ENCODE results near the gene EIF1.

The EIF1 gene

DNA sequence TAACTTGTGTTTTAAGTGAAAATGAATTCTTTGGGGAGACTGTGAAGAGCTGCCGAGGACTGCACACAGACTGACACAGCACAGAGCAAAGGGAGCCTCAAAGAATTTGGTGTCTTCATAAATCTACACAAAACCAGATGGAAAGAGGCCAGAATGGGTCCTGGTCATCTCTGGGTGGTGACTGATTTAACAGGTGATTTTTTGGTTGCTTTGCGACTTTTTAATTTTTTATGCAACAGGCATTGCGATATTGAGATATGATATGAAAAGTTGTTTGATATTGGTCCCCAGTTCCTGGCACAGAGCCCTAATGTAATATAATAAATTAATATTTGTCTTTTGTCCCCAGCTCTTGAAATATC, 12.6 kb upstream of the EIF1 start:
- TF ChIP-seq, protein P1, sequence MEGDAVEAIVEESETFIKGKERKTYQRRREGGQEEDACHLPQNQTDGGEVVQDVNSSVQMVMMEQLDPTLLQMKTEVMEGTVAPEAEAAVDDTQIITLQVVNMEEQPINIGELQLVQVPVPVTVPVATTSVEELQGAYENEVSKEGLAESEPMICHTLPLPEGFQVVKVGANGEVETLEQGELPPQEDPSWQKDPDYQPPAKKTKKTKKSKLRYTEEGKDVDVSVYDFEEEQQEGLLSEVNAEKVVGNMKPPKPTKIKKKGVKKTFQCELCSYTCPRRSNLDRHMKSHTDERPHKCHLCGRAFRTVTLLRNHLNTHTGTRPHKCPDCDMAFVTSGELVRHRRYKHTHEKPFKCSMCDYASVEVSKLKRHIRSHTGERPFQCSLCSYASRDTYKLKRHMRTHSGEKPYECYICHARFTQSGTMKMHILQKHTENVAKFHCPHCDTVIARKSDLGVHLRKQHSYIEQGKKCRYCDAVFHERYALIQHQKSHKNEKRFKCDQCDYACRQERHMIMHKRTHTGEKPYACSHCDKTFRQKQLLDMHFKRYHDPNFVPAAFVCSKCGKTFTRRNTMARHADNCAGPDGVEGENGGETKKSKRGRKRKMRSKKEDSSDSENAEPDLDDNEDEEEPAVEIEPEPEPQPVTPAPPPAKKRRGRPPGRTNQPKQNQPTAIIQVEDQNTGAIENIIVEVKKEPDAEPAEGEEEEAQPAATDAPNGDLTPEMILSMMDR (IDR thresholded peaks at IDR 0.05; ENCODE audit: control insufficient read depth, extremely low read depth, insufficient read depth), result no peak
- no peak overlapping the region for H3K4me3 ChIP-seq (ENCODE audit: low read depth, low read length)
- no peak for DNase-seq (ENCODE audit: low read depth)

DNA sequence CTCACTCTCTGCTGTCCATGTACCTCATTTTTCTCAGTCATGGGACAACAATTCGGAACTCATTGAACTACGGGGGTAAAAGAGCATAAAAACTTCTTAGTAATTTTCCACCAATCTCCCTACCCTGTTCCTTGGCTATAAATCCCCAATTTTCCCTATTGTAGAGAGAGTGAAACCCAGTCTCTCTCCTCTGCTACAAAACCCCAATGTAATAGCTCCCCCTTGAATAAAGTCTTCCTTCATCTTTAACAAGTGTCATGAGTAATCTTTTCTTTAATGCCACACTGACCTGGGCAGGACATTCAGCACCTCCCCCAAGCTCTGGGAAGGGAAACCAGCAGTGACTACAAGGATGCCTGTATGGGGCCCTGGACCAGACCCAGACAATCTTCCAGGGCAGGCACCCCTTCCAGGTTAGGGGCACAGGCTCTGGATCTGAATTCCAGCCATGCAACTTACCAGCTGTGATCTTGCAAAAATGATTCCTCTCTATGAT, 10.2 kb upstream of the EIF1 start:
- DNase-seq (ENCODE audit: low read depth), result no peak
- no peak overlapping the region for H3K4me3 ChIP-seq (ENCODE audit: low read depth, low read length)
- TF ChIP-seq, protein P1 (IDR thresholded peaks at IDR 0.05; ENCODE audit: control insufficient read depth, extremely low read depth, insufficient read depth), result no peak

DNA sequence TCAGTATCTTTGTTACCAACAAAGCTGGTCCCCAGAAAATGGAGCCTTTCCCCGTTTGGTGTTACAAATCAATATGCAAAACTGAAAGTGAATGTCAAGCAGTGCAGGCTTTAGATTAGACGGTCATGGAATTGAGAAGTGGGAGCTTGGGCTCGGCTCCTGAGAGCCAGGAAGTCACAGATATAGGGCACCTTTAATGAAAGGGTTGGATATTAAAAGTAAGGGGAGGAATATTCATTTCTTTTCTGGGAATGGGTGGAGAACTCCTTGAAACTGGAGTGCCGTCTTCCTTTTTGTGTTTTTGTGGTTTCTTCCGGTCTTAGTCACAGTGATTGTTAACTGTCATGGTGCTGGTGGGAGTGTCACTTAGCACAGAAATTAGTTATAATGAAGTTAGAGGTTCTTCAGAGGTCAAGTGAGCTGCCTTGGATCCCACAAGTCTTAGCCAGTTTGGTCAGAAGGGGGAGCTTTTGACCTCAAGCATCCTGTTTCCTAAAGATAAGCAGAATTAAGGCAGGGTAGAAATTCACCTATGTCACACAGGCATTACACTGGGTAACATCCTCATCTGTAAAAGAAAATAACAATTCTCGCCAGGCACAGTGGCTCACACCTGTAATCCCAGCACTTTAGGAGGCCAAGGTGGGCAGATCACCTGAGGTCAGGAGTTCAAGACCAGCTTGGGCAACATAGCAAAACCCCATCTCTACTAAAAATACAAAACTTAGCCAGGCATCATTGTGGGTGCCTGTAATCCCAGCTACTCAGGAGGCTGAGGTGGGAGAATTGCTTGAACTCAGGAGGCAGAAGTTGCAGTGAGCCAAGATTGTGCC, 9.6 kb upstream of the EIF1 start:
- TF ChIP-seq, protein P1 (IDR thresholded peaks at IDR 0.05; ENCODE audit: control insufficient read depth, extremely low read depth, insufficient read depth), result no peak
- no peak for DNase-seq (ENCODE audit: low read depth)

GRCh38 chr17:41679740-41680425, 8.8 kb upstream of the EIF1 start:
- no peak for DNase-seq (ENCODE audit: low read depth)
- no peak overlapping the region for H3K4me3 ChIP-seq (ENCODE audit: low read depth, low read length)
- TF ChIP-seq, protein P1 (IDR thresholded peaks at IDR 0.05; ENCODE audit: control insufficient read depth, extremely low read depth, insufficient read depth), result no peak

More for the DNA sequence above, 9.6 kb upstream of the EIF1 start:
- H3K4me3 ChIP-seq (ENCODE audit: low read depth, low read length), result no peak overlapping the region

DNA sequence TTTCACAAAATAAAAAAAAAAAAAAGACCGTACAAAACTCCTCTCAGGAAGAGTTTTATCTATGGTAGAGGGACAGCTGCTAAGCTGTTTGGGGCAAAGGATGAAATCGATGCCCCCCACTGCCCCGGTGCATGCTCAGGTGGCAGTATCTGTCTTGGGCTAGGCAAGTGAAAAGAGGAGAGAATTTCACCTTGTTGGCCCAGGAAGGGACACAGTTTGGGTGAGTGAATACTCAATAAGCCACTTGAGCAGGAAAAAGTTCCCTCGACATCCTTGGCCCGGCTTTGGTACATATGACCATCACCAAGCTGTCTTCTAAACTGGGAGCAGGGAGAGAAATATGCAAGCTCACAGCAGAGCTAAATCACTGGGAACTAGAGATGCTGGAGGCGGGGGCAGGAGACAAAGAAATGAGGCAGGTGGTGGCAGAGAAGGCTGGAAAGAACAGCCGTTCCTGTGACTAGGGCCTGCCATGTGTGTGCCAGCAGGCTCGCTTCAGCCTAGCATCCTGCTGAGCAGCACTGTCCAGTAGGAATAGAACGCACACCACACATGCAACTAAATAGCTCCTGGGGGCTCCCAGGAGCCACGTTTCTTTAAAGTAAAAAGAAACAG, 8.2 kb upstream of the EIF1 start:
- TF ChIP-seq, protein P1 (IDR thresholded peaks at IDR 0.05; ENCODE audit: control insufficient read depth, extremely low read depth, insufficient read depth), result no peak
- no peak for DNase-seq (ENCODE audit: low read depth)
- no peak overlapping the region for H3K4me3 ChIP-seq (ENCODE audit: low read depth, low read length)

DNA sequence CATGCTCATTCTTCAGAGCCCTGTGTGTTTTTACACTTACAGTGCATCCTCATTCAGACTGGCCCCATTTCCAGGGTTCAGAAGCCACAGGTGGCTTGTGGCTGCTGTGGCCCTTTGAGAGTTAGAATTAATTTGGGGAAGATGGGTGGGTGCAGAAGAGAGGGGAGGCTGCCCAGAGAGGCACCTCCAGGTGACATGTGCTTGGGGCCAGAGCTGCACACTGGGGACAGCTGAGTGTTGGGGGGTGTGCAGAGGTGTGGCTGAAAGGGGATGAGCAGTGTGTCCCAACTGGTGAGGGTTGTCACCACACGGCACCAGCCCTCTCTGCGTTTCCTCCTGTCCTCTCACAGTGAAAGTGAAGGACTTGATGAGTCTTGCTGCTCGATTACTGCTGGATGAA, 6.9 kb upstream of the EIF1 start:
- no peak overlapping the region for H3K4me3 ChIP-seq (ENCODE audit: low read depth, low read length)
- TF ChIP-seq, protein P1 (IDR thresholded peaks at IDR 0.05; ENCODE audit: control insufficient read depth, extremely low read depth, insufficient read depth), result no peak
- DNase-seq (ENCODE audit: low read depth), result no peak

All from LNCaP clone FGC (cell line).